Measurements from ENCODE around the gene FBRS. TPM values are rescaled to one million over a fixed set of nuclear protein-coding genes. Genes with fewer than 3 reads are reported as not detected.
A peak's percentile ranks its signal among the peaks of the same experiment; 100 is the strongest.

Gene FBRS
- total and polyA plus RNA-seq, 2 of the 13 experiments (the other 11 are each of a cell fraction or from before 2014, with no cell fraction given): 13.7 to 16.2 TPM

DNA sequence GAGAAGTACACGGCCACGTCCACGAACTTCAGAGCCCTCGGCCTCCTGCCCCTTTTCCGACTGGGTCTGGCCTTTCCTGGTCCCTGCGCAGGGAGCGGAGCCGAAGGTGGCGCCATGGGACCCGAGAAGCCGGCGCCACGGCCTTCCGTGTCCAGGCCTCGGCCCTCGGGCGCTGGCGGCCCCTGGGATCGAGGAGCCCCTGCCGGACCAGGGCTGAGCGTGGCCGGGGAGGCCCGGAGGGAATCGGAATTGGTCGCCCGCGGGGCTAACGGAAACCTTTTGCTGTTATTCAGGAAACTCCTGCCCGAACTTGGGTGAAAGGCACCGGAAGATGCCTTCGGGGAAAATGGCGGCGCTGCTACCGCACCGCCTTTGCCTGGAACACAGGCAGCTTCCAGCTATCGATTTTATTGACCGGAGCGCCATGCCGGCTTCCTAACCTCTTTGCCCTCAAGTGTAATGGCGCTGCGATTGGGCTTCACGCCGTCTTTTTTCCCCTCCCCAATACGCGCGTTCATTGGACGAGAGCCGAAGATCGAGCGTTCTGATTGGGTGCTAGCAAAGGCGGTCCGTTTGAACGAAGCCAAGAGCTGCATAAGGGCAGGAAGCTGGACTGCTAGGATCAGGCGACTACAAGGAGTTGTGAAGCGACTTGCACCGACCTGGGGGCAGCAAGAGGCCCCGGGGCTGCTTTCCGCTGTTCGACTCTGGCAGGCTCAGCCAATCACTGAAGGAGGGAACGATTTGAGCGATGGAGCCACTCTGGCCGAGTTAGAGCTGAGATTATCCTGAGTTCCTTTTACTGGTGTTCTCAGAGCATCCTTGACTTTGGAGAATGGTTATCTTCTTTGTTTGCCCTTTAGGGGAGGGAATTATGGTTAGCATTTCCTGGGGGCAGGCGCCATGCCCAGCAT, 48.0 kb upstream of the FBRS start, which contains the start of gene ZNF689 (continued):
- TF ChIP-seq ZNF713 (CRISPR knock-in tag; IDR thresholded peaks at IDR 0.05): 0 out of 2 replicates have a peak, but pooled peaks have one; percentile 22
- TF ChIP-seq, protein P1, sequence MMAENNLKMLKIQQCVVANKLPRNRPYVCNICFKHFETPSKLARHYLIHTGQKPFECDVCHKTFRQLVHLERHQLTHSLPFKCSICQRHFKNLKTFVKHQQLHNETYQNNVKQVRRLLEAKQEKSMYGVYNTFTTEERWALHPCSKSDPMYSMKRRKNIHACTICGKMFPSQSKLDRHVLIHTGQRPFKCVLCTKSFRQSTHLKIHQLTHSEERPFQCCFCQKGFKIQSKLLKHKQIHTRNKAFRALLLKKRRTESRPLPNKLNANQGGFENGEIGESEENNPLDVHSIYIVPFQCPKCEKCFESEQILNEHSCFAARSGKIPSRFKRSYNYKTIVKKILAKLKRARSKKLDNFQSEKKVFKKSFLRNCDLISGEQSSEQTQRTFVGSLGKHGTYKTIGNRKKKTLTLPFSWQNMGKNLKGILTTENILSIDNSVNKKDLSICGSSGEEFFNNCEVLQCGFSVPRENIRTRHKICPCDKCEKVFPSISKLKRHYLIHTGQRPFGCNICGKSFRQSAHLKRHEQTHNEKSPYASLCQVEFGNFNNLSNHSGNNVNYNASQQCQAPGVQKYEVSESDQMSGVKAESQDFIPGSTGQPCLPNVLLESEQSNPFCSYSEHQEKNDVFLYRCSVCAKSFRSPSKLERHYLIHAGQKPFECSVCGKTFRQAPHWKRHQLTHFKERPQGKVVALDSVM (CRISPR knock-in tag; IDR thresholded peaks at IDR 0.05): peak; percentile 89
- TF ChIP-seq, protein P2, sequence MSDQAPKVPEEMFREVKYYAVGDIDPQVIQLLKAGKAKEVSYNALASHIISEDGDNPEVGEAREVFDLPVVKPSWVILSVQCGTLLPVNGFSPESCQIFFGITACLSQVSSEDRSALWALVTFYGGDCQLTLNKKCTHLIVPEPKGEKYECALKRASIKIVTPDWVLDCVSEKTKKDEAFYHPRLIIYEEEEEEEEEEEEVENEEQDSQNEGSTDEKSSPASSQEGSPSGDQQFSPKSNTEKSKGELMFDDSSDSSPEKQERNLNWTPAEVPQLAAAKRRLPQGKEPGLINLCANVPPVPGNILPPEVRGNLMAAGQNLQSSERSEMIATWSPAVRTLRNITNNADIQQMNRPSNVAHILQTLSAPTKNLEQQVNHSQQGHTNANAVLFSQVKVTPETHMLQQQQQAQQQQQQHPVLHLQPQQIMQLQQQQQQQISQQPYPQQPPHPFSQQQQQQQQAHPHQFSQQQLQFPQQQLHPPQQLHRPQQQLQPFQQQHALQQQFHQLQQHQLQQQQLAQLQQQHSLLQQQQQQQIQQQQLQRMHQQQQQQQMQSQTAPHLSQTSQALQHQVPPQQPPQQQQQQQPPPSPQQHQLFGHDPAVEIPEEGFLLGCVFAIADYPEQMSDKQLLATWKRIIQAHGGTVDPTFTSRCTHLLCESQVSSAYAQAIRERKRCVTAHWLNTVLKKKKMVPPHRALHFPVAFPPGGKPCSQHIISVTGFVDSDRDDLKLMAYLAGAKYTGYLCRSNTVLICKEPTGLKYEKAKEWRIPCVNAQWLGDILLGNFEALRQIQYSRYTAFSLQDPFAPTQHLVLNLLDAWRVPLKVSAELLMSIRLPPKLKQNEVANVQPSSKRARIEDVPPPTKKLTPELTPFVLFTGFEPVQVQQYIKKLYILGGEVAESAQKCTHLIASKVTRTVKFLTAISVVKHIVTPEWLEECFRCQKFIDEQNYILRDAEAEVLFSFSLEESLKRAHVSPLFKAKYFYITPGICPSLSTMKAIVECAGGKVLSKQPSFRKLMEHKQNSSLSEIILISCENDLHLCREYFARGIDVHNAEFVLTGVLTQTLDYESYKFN (CRISPR knock-in tag; conservative IDR thresholded peaks at IDR 0.05): peak; percentile 76
- TF ChIP-seq SALL2 (CRISPR knock-in tag; IDR thresholded peaks at IDR 0.05): 0 out of 2 replicates have a peak, but pooled peaks have one; percentile 47
- no peak for TF ChIP-seq TCF12 (IDR thresholded peaks at IDR 0.05)
- TF ChIP-seq TCF12 (CRISPR knock-in tag; IDR thresholded peaks at IDR 0.05): peak; percentile 88
- no peak for TF ChIP-seq ZKSCAN5 (CRISPR knock-in tag; IDR thresholded peaks at IDR 0.05)
- TF ChIP-seq, protein P3, sequence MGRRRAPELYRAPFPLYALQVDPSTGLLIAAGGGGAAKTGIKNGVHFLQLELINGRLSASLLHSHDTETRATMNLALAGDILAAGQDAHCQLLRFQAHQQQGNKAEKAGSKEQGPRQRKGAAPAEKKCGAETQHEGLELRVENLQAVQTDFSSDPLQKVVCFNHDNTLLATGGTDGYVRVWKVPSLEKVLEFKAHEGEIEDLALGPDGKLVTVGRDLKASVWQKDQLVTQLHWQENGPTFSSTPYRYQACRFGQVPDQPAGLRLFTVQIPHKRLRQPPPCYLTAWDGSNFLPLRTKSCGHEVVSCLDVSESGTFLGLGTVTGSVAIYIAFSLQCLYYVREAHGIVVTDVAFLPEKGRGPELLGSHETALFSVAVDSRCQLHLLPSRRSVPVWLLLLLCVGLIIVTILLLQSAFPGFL (CRISPR knock-in tag; IDR thresholded peaks at IDR 0.05): no peak
- no peak for TF ChIP-seq CHD4 (IDR thresholded peaks at IDR 0.05; ENCODE audit: borderline replicate concordance, low read length)
- peak; percentile 79 for TF ChIP-seq SALL1 (CRISPR knock-in tag; IDR thresholded peaks at IDR 0.05)
- no peak for TF ChIP-seq HDAC6 (IDR thresholded peaks at IDR 0.05; ENCODE audit: low read depth, low read length)
- TF ChIP-seq, protein P4, sequence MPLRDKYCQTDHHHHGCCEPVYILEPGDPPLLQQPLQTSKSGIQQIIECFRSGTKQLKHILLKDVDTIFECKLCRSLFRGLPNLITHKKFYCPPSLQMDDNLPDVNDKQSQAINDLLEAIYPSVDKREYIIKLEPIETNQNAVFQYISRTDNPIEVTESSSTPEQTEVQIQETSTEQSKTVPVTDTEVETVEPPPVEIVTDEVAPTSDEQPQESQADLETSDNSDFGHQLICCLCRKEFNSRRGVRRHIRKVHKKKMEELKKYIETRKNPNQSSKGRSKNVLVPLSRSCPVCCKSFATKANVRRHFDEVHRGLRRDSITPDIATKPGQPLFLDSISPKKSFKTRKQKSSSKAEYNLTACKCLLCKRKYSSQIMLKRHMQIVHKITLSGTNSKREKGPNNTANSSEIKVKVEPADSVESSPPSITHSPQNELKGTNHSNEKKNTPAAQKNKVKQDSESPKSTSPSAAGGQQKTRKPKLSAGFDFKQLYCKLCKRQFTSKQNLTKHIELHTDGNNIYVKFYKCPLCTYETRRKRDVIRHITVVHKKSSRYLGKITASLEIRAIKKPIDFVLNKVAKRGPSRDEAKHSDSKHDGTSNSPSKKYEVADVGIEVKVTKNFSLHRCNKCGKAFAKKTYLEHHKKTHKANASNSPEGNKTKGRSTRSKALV (CRISPR knock-in tag; IDR thresholded peaks at IDR 0.05): peak; percentile 85; the same call in 1 of the 2 replicates
- TF ChIP-seq NR2F6 (IDR thresholded peaks at IDR 0.05): peak; percentile 74; the same call in 1 of the 2 replicates
- TF ChIP-seq NR2F6 (CRISPR knock-in tag; IDR thresholded peaks at IDR 0.05): peak; percentile 58; the same call in 1 of the 2 replicates
- TF ChIP-seq YEATS2 (CRISPR knock-in tag; IDR thresholded peaks at IDR 0.05; ENCODE audit: borderline replicate concordance): peak; percentile 91
- TF ChIP-seq ATF7-NPFF (CRISPR knock-in tag; IDR thresholded peaks at IDR 0.05; ENCODE audit: low read depth): peak; percentile 56
- peak; percentile 94 for TF ChIP-seq ZNF75D (CRISPR knock-in tag; IDR thresholded peaks at IDR 0.05; ENCODE audit: borderline replicate concordance)
- peak; percentile 81; the same call in 1 of the 2 replicates for TF ChIP-seq MBNL3 (CRISPR knock-in tag; conservative IDR thresholded peaks at IDR 0.05)
- peak; percentile 77 for TF ChIP-seq ZFAT (CRISPR knock-in tag; conservative IDR thresholded peaks at IDR 0.05)
